K562 (cell line): Measurements from ENCODE around the gene POU2F1. TPM values are rescaled to one million over a fixed set of nuclear protein-coding genes. Genes with fewer than 3 reads are reported as not detected.
A peak's percentile ranks its signal among the peaks of the same experiment; 100 is the strongest.

Experiments used
- ATAC-seq: fragments of 200-7000 bp; cut with Tn5 transposase; 3 replicates; pipeline ENCODE4 v1.9.1; 2020; ENCODE audit warnings: moderate library complexity
- Bru-seq: library from RNA; stranded (reverse); fragments of 400-500 nt; gene quantifications from one replicate; lab custom pipeline; 2021; lab: Mats Ljungman, UMichigan
- BruChase-seq, 2 experiments: library from RNA; stranded (reverse); fragments of 400-500 nt; gene quantifications; one replicate each; lab custom pipeline; 2021; lab: Mats Ljungman, UMichigan
- BruUV-seq: library from RNA; stranded (reverse); fragments of 400-500 nt; replicated peaks from 2 replicates; lab custom pipeline; 2021; lab: Mats Ljungman, UMichigan
- CTCF ChIA-PET: fragments of 300-600 bp; formaldehyde crosslinking; extraction: SDS; loops from one replicate; lab custom pipeline; 2021; ENCODE audit warnings: low intra/inter-chr PET ratio; lab: Yijun Ruan, JAX
- POLR2A ChIA-PET: fragments of 300-600, 350-650 bp; sonication (Branson Sonifier 250); formaldehyde crosslinking; extraction: SDS; loops from one replicate; lab custom pipeline; 2021; ENCODE audit warnings: antibody characterized with exemption, inconsistent platforms; lab: Yijun Ruan, JAX
- DNase-seq, 4 experiments: peaks; one replicate each; pipeline versions ENCODE4 v3.0.0 to v3.0.0-alpha.2; 2011 to 2018; ENCODE audit warnings: low spot score in 3 of 4, mixed read lengths in 3 of 4; ENCODE audit errors: extremely low read depth in 1 of 4
- FAIRE-seq: peaks from 2 replicates; lab custom pipeline; 2011; peaks lifted over from hg19 to GRCh38; lab: Jason Lieb, UNC
- H2AFZ ChIP-seq: 2 replicates; pipeline ENCODE4 v1.6.0; 2011; ENCODE audit warnings: low read depth, low read length, control low read depth, inconsistent platforms
- H3K27ac ChIP-seq: fragments of 200-600 bp; 3 replicates; pipeline ENCODE4 v1.8.0; 2011; ENCODE audit warnings: low read depth, mild to moderate bottlenecking, control low read depth, inconsistent platforms, low read length, moderate library complexity, mixed read lengths; ENCODE audit errors: extremely low read depth
- H3K27me3 ChIP-seq, 2 experiments: fragments of 300-600 bp in 1 of 2; 2 replicates in 1 of 2; 3 replicates in 1 of 2; pipeline versions ENCODE4 v1.6.0 to v1.8.0; 2011; ENCODE audit warnings: inconsistent platforms in 2 of 2, low read length in 2 of 2, mild to moderate bottlenecking in 1 of 2, mixed read lengths in 1 of 2, moderate library complexity in 1 of 2; ENCODE audit not compliant: control insufficient read depth in 2 of 2, insufficient read depth in 2 of 2
- H3K36me3 ChIP-seq: fragments of 300-600 bp; 3 replicates; pipeline ENCODE4 v1.8.0; 2011; ENCODE audit warnings: mild to moderate bottlenecking, low read length, inconsistent platforms; ENCODE audit not compliant: control insufficient read depth, insufficient read depth
- H3K4me1 ChIP-seq, 2 experiments: fragments of 200-600 bp in 1 of 2; replicated peaks in 1 of 2; 2 replicates in 1 of 2; 3 replicates in 1 of 2; pipeline versions ENCODE4 v1.5.1 to v1.8.0; 2011; ENCODE audit warnings: inconsistent platforms in 2 of 2, low read length in 2 of 2, mild to moderate bottlenecking in 1 of 2, mixed read lengths in 1 of 2, moderate library complexity in 1 of 2; ENCODE audit not compliant: control insufficient read depth in 2 of 2, insufficient read depth in 2 of 2
- H3K4me2 ChIP-seq: 2 replicates; pipeline ENCODE4 v1.6.1; 2011; ENCODE audit warnings: low read length, control low read depth, inconsistent platforms, mixed read lengths; ENCODE audit not compliant: insufficient read depth
- H3K4me3 ChIP-seq: fragments of 200-600 bp; sonication (generic), shearing (Covaris generic); 2 replicates; pipeline ENCODE4 v1.5.1; 2016; ENCODE audit warnings: control low read depth, inconsistent platforms
- H3K79me2 ChIP-seq: fragments of 200-600 bp; 3 replicates; pipeline ENCODE4 v1.8.0; 2011; ENCODE audit warnings: low read length, inconsistent platforms; ENCODE audit not compliant: control insufficient read depth, insufficient read depth
- H3K9ac ChIP-seq, 2 experiments: 2 replicates each; pipeline versions ENCODE4 v1.6.0 to v1.6.1; 2011; ENCODE audit warnings: low read depth in 2 of 2, low read length in 2 of 2, control low read depth in 1 of 2, inconsistent platforms in 1 of 2, mild to moderate bottlenecking in 1 of 2, mixed read lengths in 1 of 2; ENCODE audit not compliant: insufficient read depth in 1 of 2
- H3K9me1 ChIP-seq: one replicate; pipeline ENCODE4 v1.6.0; 2011; ENCODE audit warnings: inconsistent platforms, mild to moderate bottlenecking, low read length, moderate library complexity; ENCODE audit not compliant: control insufficient read depth, insufficient read depth
- H3K9me3 ChIP-seq: replicated peaks from 2 replicates; pipeline ENCODE4 v1.5.1; 2011; ENCODE audit warnings: low read depth, low read length, inconsistent platforms; ENCODE audit not compliant: control insufficient read depth, insufficient read depth
- H4K20me1 ChIP-seq: replicated peaks from 2 replicates; pipeline ENCODE4 v1.6.1; 2011; ENCODE audit warnings: low read length, inconsistent platforms, mixed read lengths; ENCODE audit not compliant: control insufficient read depth, insufficient read depth
- BHLHE40 ChIP-seq: IDR thresholded peaks from 2 replicates; pipeline ENCODE4 v1.6.1; 2011; ENCODE audit warnings: low read length, improper control_type of control experiment
- KDM1A ChIP-seq, 2 experiments: fragments of 450-650 bp; IDR thresholded peaks; 2 replicates each; pipeline ENCODE4 v1.6.1; 2016; ENCODE audit warnings: mild to moderate bottlenecking in 2 of 2
- KLF10 ChIP-seq: fragments of 250-450 bp; sonication (Bioruptor Pico); IDR thresholded peaks from 2 replicates; pipeline ENCODE4 v1.6.1; 2021; ENCODE audit warnings: matching md5 sums
- KLF16 ChIP-seq: IDR thresholded peaks from 2 replicates; pipeline ENCODE4 v1.6.1; 2016; ENCODE audit warnings: antibody characterized with exemption
- POU5F1 ChIP-seq: fragments of 150-350 bp; IDR thresholded peaks from 2 replicates; pipeline ENCODE4 v1.6.1; 2014; ENCODE audit warnings: borderline replicate concordance, low read length, low read depth, mild to moderate bottlenecking; ENCODE audit not compliant: partially characterized antibody
- SIN3A ChIP-seq, 2 experiments: fragments of 150-350 bp in 1 of 2; IDR thresholded peaks; 2 replicates each; pipeline ENCODE4 v1.6.1; 2011 to 2016; ENCODE audit warnings: borderline replicate concordance in 2 of 2, low read depth in 2 of 2, low read length in 2 of 2, mild to moderate bottlenecking in 2 of 2, moderate library complexity in 2 of 2; ENCODE audit not compliant: control insufficient read depth in 1 of 2
- TBP ChIP-seq: optimal IDR thresholded peaks from 2 replicates; pipeline ENCODE3; 2011; ENCODE audit warnings: low read depth, low read length, improper control_type of control experiment
- YY1 ChIP-seq, 3 experiments: IDR thresholded peaks; 2 replicates each; pipeline ENCODE4 v1.6.1; 2011; ENCODE audit warnings: low read length in 2 of 3, mild to moderate bottlenecking in 2 of 3, moderate library complexity in 2 of 3, borderline replicate concordance in 1 of 3, control low read depth in 1 of 3, low read depth in 1 of 3; ENCODE audit not compliant: insufficient read depth in 3 of 3, insufficient replicate concordance in 2 of 3, control insufficient read depth in 1 of 3, insufficient read length in 1 of 3; ENCODE audit errors: extremely low read depth in 1 of 3
- ZC3H4 ChIP-seq: sonication (generic); formaldehyde crosslinking; IDR thresholded peaks from 2 replicates; pipeline ENCODE4 v1.9.0; 2021; ENCODE audit warnings: missing genetic modification reagents, borderline replicate concordance
- ZNF444 ChIP-seq: fragments of 250-450 bp; sonication (Bioruptor Pico); IDR thresholded peaks from 2 replicates; pipeline ENCODE4 v1.4.0; 2020; ENCODE audit warnings: mild to moderate bottlenecking, moderate library complexity
- WGBS: fragments of 100-300 bp; shearing (Covaris generic); methylation state at CpG from one replicate; pipeline ENCODE4 v1.1.6; 2016; ENCODE audit warnings: low coverage, mixed read lengths; ENCODE audit not compliant: insufficient coverage; ENCODE audit errors: missing lambda C conversion rate; 5-methylcytosine and 5-hydroxymethylcytosine counted together
- in situ Hi-C: fragments of 300-500 bp; cut with MboI; formaldehyde crosslinking; loops from 4 replicates; pipeline ENCODE4 v1.15.0; 2018; ENCODE audit warnings: inconsistent platforms, mixed read lengths
- intact Hi-C: fragments of 100-400 bp; cut with micrococcal nuclease; formaldehyde crosslinking; loops from 2 replicates; pipeline ENCODE4 v1.14.2; 2022
- long read RNA-seq, 3 experiments: library from polyadenylated mRNA in 2 of 3; library from RNA in 1 of 3; unstranded in 2 of 3; stranded (forward) in 1 of 3; transcript quantifications; one replicate each; pipeline ENCODE4 v2.0.0, GENCODE V29; 2019 to 2022
- polyA minus RNA-seq, 3 experiments: library from RNA; depleted of rRNA, polyadenylated mRNA; stranded (reverse); fragments of >200 nt; gene quantifications; 2 replicates each; pipeline ENCODE4 v1.2.3, GENCODE V29; 2011
- polyA plus RNA-seq, 8 experiments: library from polyadenylated mRNA; depleted of rRNA in 4 of 8; stranded (reverse) in 5 of 8; unstranded in 3 of 8; fragments of >200 nt; fragmentation: Nextera tagmentation in 2 of 8; fragmentation: Illumina TruSeq in 1 of 8; extraction: Ambion mirVana in 2 of 8; extraction: Trizol in 1 of 8; gene quantifications; 2 replicates each; pipeline versions ENCODE4 v1.2.1 to v1.2.3, GENCODE V29; 2011 to 2014; ENCODE audit warnings: inconsistent platforms in 1 of 8, missing spikeins in 1 of 8
- total RNA-seq, 7 experiments: library from RNA; depleted of rRNA in 6 of 7; stranded (reverse); fragments of >200 nt in 6 of 7; fragmentation: Illumina TruSeq in 2 of 7; extraction: Trizol in 2 of 7; gene quantifications; 2 replicates each; pipeline versions ENCODE4 v1.2.1 to v1.2.3, GENCODE V29; 2011 to 2021; ENCODE audit warnings: low replicate concordance in 1 of 7
- TF ChIP-seq, protein P1 (sequence below), 2 experiments: fragments of 450-650 bp; IDR thresholded peaks; 2 replicates each; pipeline ENCODE4 v1.6.1; 2016
- TF ChIP-seq, protein P2 (sequence below): fragments of 250-450 bp; sonication (Bioruptor Pico); IDR thresholded peaks from 2 replicates; pipeline ENCODE4 v1.9.0; 2021; ENCODE audit warnings: mild to moderate bottlenecking
- TF ChIP-seq, protein P3 (sequence below): fragments of 250-450 bp; sonication (Bioruptor Pico); IDR thresholded peaks from 2 replicates; pipeline ENCODE4 v1.6.1; 2021; ENCODE audit warnings: mild to moderate bottlenecking

The POU2F1 gene
- 34.9 and 64.7 TPM in 2 replicates for total RNA-seq (2011; cell fraction: chromatin; rRNA removed; ENCODE audit: low replicate concordance)
- total RNA-seq (2011; cell fraction: nucleolus; rRNA removed) = 9.8 and 13.7 TPM in 2 replicates
- 33.9 and 47.9 TPM in 2 replicates for total RNA-seq (2011; cell fraction: nucleoplasm; rRNA removed)
- total RNA-seq (2014; rRNA removed) = 6.0 and 8.5 TPM in 2 replicates
- total RNA-seq (2014; rRNA removed; fragmentation: Illumina TruSeq; extraction: Trizol) = 18.2 and 20.1 TPM in 2 replicates
- 14.4 and 14.9 TPM in 2 replicates for total RNA-seq (2015; rRNA removed; fragmentation: Illumina TruSeq; extraction: Trizol)
- 19.9 and 22.3 TPM in 2 replicates for total RNA-seq (2021)
- polyA plus RNA-seq (2011; rRNA removed) = 13.6 and 14.2 TPM in 2 replicates
- 13.0 and 21.3 TPM in 2 replicates for polyA plus RNA-seq (2011; cell fraction: cytosol; rRNA removed)
- 15.4 and 22.1 TPM in 2 replicates for polyA plus RNA-seq (2011; cell fraction: nucleus; rRNA removed)
- 3.2 and 5.0 TPM in 2 replicates for polyA plus RNA-seq (2012)
- 7.9 and 8.2 TPM in 2 replicates for polyA plus RNA-seq (2014; fragmentation: Illumina TruSeq; extraction: Trizol)
- polyA plus RNA-seq (2014; fragmentation: Nextera tagmentation; extraction: Ambion mirVana) = 1 to 10 TPM; 2.6 to 6.0 TPM
- polyA plus RNA-seq (2014; rRNA removed) = 5.9 and 8.8 TPM in 2 replicates
- polyA minus RNA-seq (2011; rRNA and poly(A)+ RNA removed) = 33.3 and 39.0 TPM in 2 replicates
- polyA minus RNA-seq (2011; cell fraction: cytosol; rRNA and poly(A)+ RNA removed) = 8.8 and 9.9 TPM in 2 replicates
- polyA minus RNA-seq (2011; cell fraction: nucleus; rRNA and poly(A)+ RNA removed) = 16.7 and 24.5 TPM in 2 replicates
- percentile 82 among the genes with signal in this experiment for Bru-seq, nascent RNA
- BruChase-seq, experiment 1, labeled RNA remaining after a 2-hour chase = percentile 85 among the genes with signal in this experiment
- percentile 82 among the genes with signal in this experiment for BruChase-seq, experiment 2, labeled RNA remaining after a 6-hour chase
- long read RNA-seq, experiment 1, full-length matches to known transcripts = 5 of 36 reads
- long read RNA-seq, experiment 1, partial matches to known transcripts = 15 of 36 reads
- long read RNA-seq, experiment 1, other reads (novel, unspliced or antisense) = 16 of 36 reads
- long read RNA-seq, experiment 2, partial matches to known transcripts = 1 of 4 reads
- long read RNA-seq, experiment 2, other reads (novel, unspliced or antisense) = 3 of 4 reads
- long read RNA-seq, experiment 3, full-length matches to known transcripts = 1 of 2 reads
- long read RNA-seq, experiment 3, partial matches to known transcripts = 1 of 2 reads
- long read RNA-seq, experiment 3, other reads (novel, unspliced or antisense) = 0 of 2 reads

DNA sequence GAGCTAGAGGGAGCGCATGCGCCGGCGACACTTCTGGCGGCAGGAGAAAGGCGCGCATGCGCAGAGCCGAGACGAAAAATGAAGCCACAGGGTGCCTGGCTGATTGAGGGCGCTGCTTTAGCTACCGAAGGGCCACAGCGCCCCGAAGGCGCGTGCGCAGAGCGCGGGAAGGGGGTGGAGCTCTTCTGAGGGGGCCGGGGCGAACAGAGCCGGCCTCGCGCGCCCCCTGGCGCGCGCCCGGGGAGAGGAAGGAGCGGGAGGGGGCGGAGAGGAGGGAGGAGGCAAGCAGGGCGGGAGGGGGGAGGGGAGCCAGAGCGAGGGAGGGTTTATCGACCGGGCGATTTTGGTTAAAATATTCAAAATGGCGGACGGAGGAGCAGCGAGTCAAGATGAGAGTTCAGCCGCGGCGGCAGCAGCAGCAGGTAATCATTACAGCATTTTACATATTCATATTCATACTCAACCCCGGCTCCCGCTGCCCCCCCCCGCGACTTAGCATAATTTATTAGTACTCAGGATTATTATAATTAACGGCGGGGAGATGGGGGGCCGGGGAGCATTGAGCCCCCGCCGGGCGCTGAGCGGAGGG, at the start of gene POU2F1:
Gene POU2F1 (plus strand): TSS at position 350 of the 589 bp plus-strand sequence. CDS start 12 bp downstream, at position 362.
- Histone ChIP-seq H3K9me1 (no peaks in the 10 kb centered on the region), H3K79me2 (peaks cover 56% of the 10 kb centered on the region), H4K20me1 (no peaks in the 10 kb centered on the region), H3K4me1 (peaks cover 17 to 26% of the 10 kb centered on the region in 2 experiments; a peak in 4 of 5 replicates), H3K4me3 (peak within 1 kb of the TSS; percentile 69), H2AFZ (peak within 1 kb of the TSS; percentile 99), H3K4me2 (peak within 1 kb of the TSS; percentile 92), H3K36me3 (no peaks in the 10 kb centered on the region), H3K27ac (peak within 1 kb of the TSS; percentile 95), H3K9me3 (no peaks in the 10 kb centered on the region), H3K27me3 (no peaks in the 10 kb centered on the region), H3K9ac (peak within 1 kb of the TSS; percentile 94 to 97)
- FAIRE-seq (peak; percentile 88), ATAC-seq (peak; percentile 82), DNase-seq (peak; percentile 96 to 99 (median 97))
- WGBS = under 1% methylated on average over 39 of the region's 53 CpGs
- intact Hi-C loops = loop anchor here (1.0 to 5.0 kb wide), 6 partner anchors 47 to 412 kb away; partner anchors contain the start of gene RCSD1
- POLR2A ChIA-PET = interaction anchor here (0.6 to 2.9 kb wide), 20 partner anchors 10 to 579 kb away, joined by 3 to 25 read pairs (median 4); no protein-coding TSS in a partner anchor
- in situ Hi-C loops = no loop called here
- no TSS peak for BruUV-seq
- CTCF ChIA-PET = interaction anchor here (0.7 to 1.1 kb wide), 3 partner anchors 23 to 334 kb away, joined by 3 to 6 read pairs (median 3); no protein-coding TSS in a partner anchor
- TF ChIP-seq POU5F1 (peak; percentile 98), ZNF444 (CRISPR knock-in tag) (peak; percentile 92), TBP (peak; percentile 71), KDM1A (IDR thresholded peaks at IDR 0.05) (peak in 1 of 2 experiments; percentile 34; a peak in 1 of 4 replicates), ZC3H4 (CRISPR knock-in tag) (no peak), KLF10 (CRISPR knock-in tag) (no peak), KLF16 (peak; percentile 32; the same call in 1 of the 2 replicates), SIN3A (IDR thresholded peaks at IDR 0.05; ENCODE audit: borderline replicate concordance in 2 of 2, control insufficient read depth in 1 of 2, low read depth in 2 of 2, low read length in 2 of 2) (peak; percentile 41 to 65; a peak in 3 of 4 replicates), YY1 (IDR thresholded peaks at IDR 0.05; ENCODE audit: borderline replicate concordance in 1 of 3, control insufficient read depth in 1 of 3, extremely low read depth in 1 of 3, insufficient read depth in 3 of 3, insufficient read length in 1 of 3, insufficient replicate concordance in 2 of 3, low read depth in 1 of 3, low read length in 2 of 3) (peak; percentile 82 to 98 (median 95)), BHLHE40 (peak; percentile 7; the same call in 1 of the 2 replicates)
- TF ChIP-seq, protein P1, sequence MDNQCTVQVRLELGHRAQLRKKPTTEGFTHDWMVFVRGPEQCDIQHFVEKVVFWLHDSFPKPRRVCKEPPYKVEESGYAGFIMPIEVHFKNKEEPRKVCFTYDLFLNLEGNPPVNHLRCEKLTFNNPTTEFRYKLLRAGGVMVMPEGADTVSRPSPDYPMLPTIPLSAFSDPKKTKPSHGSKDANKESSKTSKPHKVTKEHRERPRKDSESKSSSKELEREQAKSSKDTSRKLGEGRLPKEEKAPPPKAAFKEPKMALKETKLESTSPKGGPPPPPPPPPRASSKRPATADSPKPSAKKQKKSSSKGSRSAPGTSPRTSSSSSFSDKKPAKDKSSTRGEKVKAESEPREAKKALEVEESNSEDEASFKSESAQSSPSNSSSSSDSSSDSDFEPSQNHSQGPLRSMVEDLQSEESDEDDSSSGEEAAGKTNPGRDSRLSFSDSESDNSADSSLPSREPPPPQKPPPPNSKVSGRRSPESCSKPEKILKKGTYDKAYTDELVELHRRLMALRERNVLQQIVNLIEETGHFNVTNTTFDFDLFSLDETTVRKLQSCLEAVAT (IDR thresholded peaks at IDR 0.05) = peak in 1 of 2 experiments; percentile 68; a peak in 1 of 4 replicates
- TF ChIP-seq, protein P2, sequence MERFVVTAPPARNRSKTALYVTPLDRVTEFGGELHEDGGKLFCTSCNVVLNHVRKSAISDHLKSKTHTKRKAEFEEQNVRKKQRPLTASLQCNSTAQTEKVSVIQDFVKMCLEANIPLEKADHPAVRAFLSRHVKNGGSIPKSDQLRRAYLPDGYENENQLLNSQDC = peak; percentile 42; the same call in 1 of the 2 replicates
- TF ChIP-seq, protein P3, sequence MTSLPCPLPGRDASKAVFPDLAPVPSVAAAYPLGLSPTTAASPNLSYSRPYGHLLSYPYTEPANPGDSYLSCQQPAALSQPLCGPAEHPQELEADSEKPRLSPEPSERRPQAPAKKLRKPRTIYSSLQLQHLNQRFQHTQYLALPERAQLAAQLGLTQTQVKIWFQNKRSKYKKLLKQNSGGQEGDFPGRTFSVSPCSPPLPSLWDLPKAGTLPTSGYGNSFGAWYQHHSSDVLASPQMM = no peak
